Neural progenitor cell (in vitro differentiated cells): ENCODE data around the gene SLC36A2. TPM values are rescaled to one million over a fixed set of nuclear protein-coding genes. Genes with fewer than 3 reads are reported as not detected.
A peak's percentile ranks its signal among the peaks of the same experiment; 100 is the strongest.

ENCODE experiments used
- DNase-seq: peaks from one replicate; pipeline ENCODE4 v3.0.0-alpha.2; 2016; ENCODE audit warnings: low spot score
- H2AFZ ChIP-seq: fragments of 200-600 bp; sonication (generic); replicated peaks from 2 replicates; pipeline ENCODE4 v1.6.1; 2016; ENCODE audit warnings: antibody characterized with exemption
- H3F3A ChIP-seq: fragments of 200-600 bp; sonication (generic); 2 replicates; pipeline ENCODE4 v1.6.1; 2016; ENCODE audit warnings: antibody characterized with exemption, low read depth
- H3K27ac ChIP-seq: fragments of 200-600 bp; sonication (generic); 2 replicates; pipeline ENCODE4 v1.5.1; 2016; ENCODE audit warnings: mild to moderate bottlenecking
- H3K27me3 ChIP-seq: fragments of 200-600 bp; sonication (generic); 2 replicates; pipeline ENCODE4 v1.6.1; 2016; ENCODE audit warnings: mild to moderate bottlenecking, moderate library complexity
- H3K36me3 ChIP-seq: fragments of 200-600 bp; sonication (generic); 2 replicates; pipeline ENCODE4 v1.5.1; 2016
- H3K4me1 ChIP-seq: fragments of 200-600 bp; sonication (generic); 2 replicates; pipeline ENCODE4 v1.6.1; 2016; ENCODE audit warnings: mixed run types
- H3K4me2 ChIP-seq: fragments of 200-600 bp; sonication (generic); 2 replicates; pipeline ENCODE4 v1.6.1; 2016
- H3K4me3 ChIP-seq: fragments of 200-600 bp; sonication (generic); 2 replicates; pipeline ENCODE4 v1.5.1; 2016
- H3K79me2 ChIP-seq: fragments of 200-600 bp; sonication (generic); 2 replicates; pipeline ENCODE4 v1.6.1; 2016; ENCODE audit warnings: low read depth
- H3K9ac ChIP-seq: fragments of 200-600 bp; sonication (generic); 2 replicates; pipeline ENCODE4 v1.6.1; 2016
- H3K9me3 ChIP-seq: fragments of 200-600 bp; sonication (generic); 2 replicates; pipeline ENCODE4 v1.5.1; 2016; ENCODE audit warnings: low read depth
- H4K20me1 ChIP-seq: fragments of 200-600 bp; sonication (generic); 2 replicates; pipeline ENCODE4 v1.6.1; 2016; ENCODE audit warnings: low read depth
- H3K27ac Mint-ChIP-seq: 3 replicates; pipeline ENCODE4 v1.8.0; 2021; ENCODE audit warnings: mixed read lengths
- H3K27me3 Mint-ChIP-seq: 2 replicates; pipeline ENCODE4 v1.8.0; 2022; ENCODE audit warnings: low read depth, mild to moderate bottlenecking, inconsistent platforms, moderate library complexity, mixed read lengths; ENCODE audit not compliant: insufficient read depth
- H3K36me3 Mint-ChIP-seq: 3 replicates; pipeline ENCODE4 v1.8.0; 2021; ENCODE audit warnings: mixed read lengths
- H3K4me1 Mint-ChIP-seq: 3 replicates; pipeline ENCODE4 v1.8.0; 2021; ENCODE audit warnings: mixed read lengths
- H3K4me3 Mint-ChIP-seq: 3 replicates; pipeline ENCODE4 v1.8.0; 2021; ENCODE audit warnings: mild to moderate bottlenecking, moderate library complexity, mixed read lengths
- H3K9me3 Mint-ChIP-seq: 3 replicates; pipeline ENCODE4 v1.8.0; 2020; ENCODE audit warnings: mixed read lengths
- EZH2 ChIP-seq: fragments of 200-600 bp; sonication (generic); IDR thresholded peaks from 2 replicates; pipeline ENCODE4 v1.6.1; 2017; ENCODE audit warnings: antibody characterized with exemption, mild to moderate bottlenecking, moderate library complexity
- EZH2phosphoT487 ChIP-seq: fragments of 200-600 bp; sonication (generic); IDR thresholded peaks from 2 replicates; pipeline ENCODE4 v1.6.1; 2017; ENCODE audit warnings: antibody characterized with exemption
- total RNA-seq: library from RNA; depleted of rRNA; stranded (reverse); fragments of >200 nt; gene quantifications from 2 replicates; pipeline ENCODE4 v1.2.3, GENCODE V29; 2015; ENCODE audit warnings: low replicate concordance
- TF ChIP-seq, protein P1 (sequence below): fragments of 200-600 bp; sonication (generic); IDR thresholded peaks from 2 replicates; pipeline ENCODE4 v1.5.1; 2017; ENCODE audit warnings: antibody characterized with exemption, mild to moderate bottlenecking

Gene SLC36A2
- total RNA-seq, 1 donor from 2014 or later = not detected

- no peak for DNase-seq
- H3K79me2 ChIP-seq = no peaks in the 10 kb centered on the region
- H3K4me2 ChIP-seq = no peak overlapping the region
- H3K9ac ChIP-seq = no peak overlapping the region
- H3F3A ChIP-seq = peaks cover 15% of the 10 kb centered on the region
- TF ChIP-seq EZH2 (no peak), EZH2phosphoT487 (no peak)
- TF ChIP-seq, protein P1, sequence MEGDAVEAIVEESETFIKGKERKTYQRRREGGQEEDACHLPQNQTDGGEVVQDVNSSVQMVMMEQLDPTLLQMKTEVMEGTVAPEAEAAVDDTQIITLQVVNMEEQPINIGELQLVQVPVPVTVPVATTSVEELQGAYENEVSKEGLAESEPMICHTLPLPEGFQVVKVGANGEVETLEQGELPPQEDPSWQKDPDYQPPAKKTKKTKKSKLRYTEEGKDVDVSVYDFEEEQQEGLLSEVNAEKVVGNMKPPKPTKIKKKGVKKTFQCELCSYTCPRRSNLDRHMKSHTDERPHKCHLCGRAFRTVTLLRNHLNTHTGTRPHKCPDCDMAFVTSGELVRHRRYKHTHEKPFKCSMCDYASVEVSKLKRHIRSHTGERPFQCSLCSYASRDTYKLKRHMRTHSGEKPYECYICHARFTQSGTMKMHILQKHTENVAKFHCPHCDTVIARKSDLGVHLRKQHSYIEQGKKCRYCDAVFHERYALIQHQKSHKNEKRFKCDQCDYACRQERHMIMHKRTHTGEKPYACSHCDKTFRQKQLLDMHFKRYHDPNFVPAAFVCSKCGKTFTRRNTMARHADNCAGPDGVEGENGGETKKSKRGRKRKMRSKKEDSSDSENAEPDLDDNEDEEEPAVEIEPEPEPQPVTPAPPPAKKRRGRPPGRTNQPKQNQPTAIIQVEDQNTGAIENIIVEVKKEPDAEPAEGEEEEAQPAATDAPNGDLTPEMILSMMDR = no peak
- Mint-ChIP-seq H3K9me3 (peaks cover 16% of the 10 kb centered on the region), H3K4me1 (no peaks in the 10 kb centered on the region), H3K27ac (no peak overlapping the region), H3K36me3 (no peaks in the 10 kb centered on the region), H3K27me3 (peaks cover 2% of the 10 kb centered on the region), H3K4me3 (no peak overlapping the region)
- no peaks in the 10 kb centered on the region for H3K27me3 ChIP-seq
- no peak overlapping the region for H3K4me3 ChIP-seq
- H4K20me1 ChIP-seq = no peaks in the 10 kb centered on the region
- no peaks in the 10 kb centered on the region for H3K9me3 ChIP-seq
- H3K27ac ChIP-seq = no peak overlapping the region
- peaks cover 16% of the 10 kb centered on the region for H3K4me1 ChIP-seq
- H2AFZ ChIP-seq = no peak overlapping the region
- H3K36me3 ChIP-seq = no peaks in the 10 kb centered on the region
Measured at GRCh38 chr5:151359391-151359790, 12.0 kb upstream of the SLC36A2 start.

- Histone ChIP-seq H4K20me1 (no peaks in the 10 kb centered on the region), H3K9ac (no peak overlapping the region), H2AFZ (no peak overlapping the region), H3K4me1 (peaks cover 16% of the 10 kb centered on the region), H3K27me3 (peaks cover under 1% of the 10 kb centered on the region), H3K4me3 (no peak overlapping the region), H3F3A (peaks cover 15% of the 10 kb centered on the region), H3K79me2 (no peaks in the 10 kb centered on the region), H3K36me3 (no peaks in the 10 kb centered on the region), H3K9me3 (no peaks in the 10 kb centered on the region), H3K4me2 (no peak overlapping the region), H3K27ac (no peak overlapping the region)
- Mint-ChIP-seq H3K36me3 (no peaks in the 10 kb centered on the region), H3K27me3 (no peaks in the 10 kb centered on the region), H3K27ac (no peak overlapping the region), H3K9me3 (peaks cover 10% of the 10 kb centered on the region), H3K4me1 (no peaks in the 10 kb centered on the region), H3K4me3 (no peak overlapping the region)
- DNase-seq = no peak
- no peak for TF ChIP-seq EZH2phosphoT487
- TF ChIP-seq, protein P1 = no peak
- no peak for TF ChIP-seq EZH2
Measured at GRCh38 chr5:151357792-151358191, 10.4 kb upstream of the SLC36A2 start.

DNA sequence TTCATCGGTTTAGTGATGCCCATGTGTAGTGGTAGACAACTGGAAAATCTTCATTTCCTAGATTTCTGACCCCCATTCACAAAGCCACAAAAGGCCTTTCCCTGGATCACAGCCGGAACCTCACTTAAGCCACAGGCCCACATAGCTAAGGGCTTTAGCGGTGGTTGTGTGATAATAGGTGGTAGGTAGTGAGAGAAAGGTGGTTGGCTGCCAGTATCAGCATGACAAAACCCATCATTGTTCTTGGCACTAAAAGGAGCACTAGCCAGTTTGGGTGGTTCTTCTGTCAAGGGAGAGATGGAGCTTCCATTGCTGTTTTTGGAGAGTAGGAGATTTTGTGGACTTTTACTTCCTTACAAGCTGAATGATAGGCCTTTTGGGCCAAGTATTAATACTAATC lies 9.7 kb upstream of the SLC36A2 start:
- Histone ChIP-seq H3K9ac (no peak overlapping the region), H3K27ac (no peak overlapping the region), H3F3A (peaks cover 15% of the 10 kb centered on the region), H3K4me3 (no peak overlapping the region), H4K20me1 (no peaks in the 10 kb centered on the region), H2AFZ (no peak overlapping the region), H3K79me2 (no peaks in the 10 kb centered on the region), H3K36me3 (no peaks in the 10 kb centered on the region), H3K9me3 (no peaks in the 10 kb centered on the region), H3K4me1 (peaks cover 16% of the 10 kb centered on the region), H3K4me2 (peak overlapping the region; percentile 11), H3K27me3 (peaks cover 8% of the 10 kb centered on the region)
- no peak overlapping the region for H3K4me3 Mint-ChIP-seq
- H3K4me1 Mint-ChIP-seq = no peaks in the 10 kb centered on the region
- no peak overlapping the region for H3K27ac Mint-ChIP-seq
- H3K9me3 Mint-ChIP-seq = peaks cover 8% of the 10 kb centered on the region
- peak; percentile 34 for DNase-seq
- no peaks in the 10 kb centered on the region for H3K36me3 Mint-ChIP-seq
- no peak for TF ChIP-seq EZH2
- TF ChIP-seq, protein P1 = no peak
- no peak for TF ChIP-seq EZH2phosphoT487
- H3K27me3 Mint-ChIP-seq = no peaks in the 10 kb centered on the region

DNA sequence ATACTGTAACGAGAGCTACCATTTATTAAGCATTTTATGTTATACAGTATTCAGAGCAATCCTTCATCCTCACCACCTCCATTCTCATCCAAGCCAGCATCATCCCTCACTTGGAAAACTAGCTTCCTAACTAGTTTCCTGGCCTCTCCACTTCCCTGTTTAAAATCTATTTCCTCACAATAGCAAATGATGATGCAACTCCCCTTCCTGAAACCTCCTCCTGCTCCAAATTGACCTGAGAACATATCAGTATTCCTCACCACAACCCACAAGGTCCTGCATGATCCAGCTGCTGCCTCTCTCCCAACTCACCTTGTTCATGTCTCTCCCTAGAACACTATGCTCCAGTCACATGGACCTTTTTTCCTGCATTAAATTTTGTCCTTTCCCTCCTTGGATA lies 4.3 kb upstream of the SLC36A2 start:
- Histone ChIP-seq H3K27ac (no peak overlapping the region), H3K4me3 (no peak overlapping the region), H4K20me1 (no peaks in the 10 kb centered on the region), H2AFZ (no peak overlapping the region), H3K36me3 (no peaks in the 10 kb centered on the region), H3K4me2 (no peak overlapping the region), H3K27me3 (peaks cover 47% of the 10 kb centered on the region), H3K9me3 (no peaks in the 10 kb centered on the region), H3K4me1 (peaks cover 30% of the 10 kb centered on the region), H3K9ac (no peak overlapping the region), H3K79me2 (no peaks in the 10 kb centered on the region), H3F3A (peaks cover 15% of the 10 kb centered on the region)
- no peak overlapping the region for H3K27ac Mint-ChIP-seq
- DNase-seq = no peak
- H3K4me3 Mint-ChIP-seq = no peak overlapping the region
- no peaks in the 10 kb centered on the region for H3K36me3 Mint-ChIP-seq
- H3K4me1 Mint-ChIP-seq = peaks cover 6% of the 10 kb centered on the region
- no peaks in the 10 kb centered on the region for H3K27me3 Mint-ChIP-seq
- TF ChIP-seq, protein P1 = no peak
- TF ChIP-seq EZH2phosphoT487 (no peak), EZH2 (no peak)
- peaks cover 5% of the 10 kb centered on the region for H3K9me3 Mint-ChIP-seq
